Heart left ventricle (tissue), 16 donors: ENCODE measurements around the gene CD34. TPM values are rescaled to one million over a fixed set of nuclear protein-coding genes. Genes with fewer than 3 reads are reported as not detected.
A peak's percentile ranks its signal among the peaks of the same experiment; 100 is the strongest.

Source experiments
- ATAC-seq, 4 donors: fragments of 200-7000 bp; cut with Tn5 transposase; one replicate each; pipeline ENCODE4 v1.9.1; 2020 to 2022; ENCODE audit warnings: moderate library complexity in 4 of 4, mild to moderate bottlenecking in 3 of 4, moderate number of reproducible peaks in 1 of 4
- DNase-seq, 5 donors: peaks; one replicate each; pipeline ENCODE4 v3.0.0-alpha.2; 2020
- H3K27ac ChIP-seq, 12 donors: fragments of 200-600 bp; sonication (generic) in 4 of 12; one replicate each; pipeline versions ENCODE4 v1.5.0 to v1.8.0; 2016 to 2022; ENCODE audit warnings: mild to moderate bottlenecking in 2 of 12
- H3K27me3 ChIP-seq, 9 donors: fragments of 200-600 bp; sonication (generic) in 2 of 9; one replicate each; pipeline versions ENCODE4 v1.5.1 to v1.8.0; 2016 to 2022; ENCODE audit warnings: mild to moderate bottlenecking in 3 of 9
- H3K36me3 ChIP-seq, 9 donors: fragments of 200-600 bp; sonication (generic) in 2 of 9; one replicate each; pipeline versions ENCODE4 v1.5.0 to v1.8.0; 2018 to 2022; ENCODE audit warnings: mild to moderate bottlenecking in 2 of 9
- H3K4me1 ChIP-seq, 12 donors: fragments of 200-600 bp; sonication (generic) in 4 of 12; one replicate each; pipeline versions ENCODE4 v1.5.0 to v1.8.0; 2016 to 2022; ENCODE audit warnings: mild to moderate bottlenecking in 3 of 12
- H3K4me3 ChIP-seq, 12 donors: fragments of 200-600 bp; sonication (generic) in 4 of 12; one replicate each; pipeline versions ENCODE4 v1.5.0 to v1.8.0; 2017 to 2022; ENCODE audit warnings: mild to moderate bottlenecking in 9 of 12, moderate library complexity in 4 of 12
- H3K9me3 ChIP-seq, 12 donors: fragments of 200-600 bp; sonication (generic) in 4 of 12; one replicate each; pipeline versions ENCODE4 v1.5.0 to v1.8.0; 2016 to 2022; ENCODE audit warnings: mild to moderate bottlenecking in 1 of 12
- CTCF ChIP-seq, 12 donors: fragments of 200-600 bp; sonication (generic) in 4 of 12; IDR thresholded peaks; one replicate each; pipeline versions ENCODE4 v1.5.0 to v1.8.0; 2018 to 2022; ENCODE audit warnings: antibody characterized with exemption in 12 of 12, mild to moderate bottlenecking in 5 of 12
- POLR2A ChIP-seq, 2 donors: fragments of 450-650 bp; IDR thresholded peaks; one replicate each; pipeline ENCODE4 v1.6.1; 2017; ENCODE audit warnings: antibody characterized with exemption in 2 of 2, mild to moderate bottlenecking in 2 of 2, moderate library complexity in 2 of 2
- WGBS, 4 donors: extraction: QIAGEN DNeasy Blood & Tissue Kit in 2 of 4; methylation state at CpG; one replicate each; pipeline versions ENCODE4 v1.1.5 to v1.1.7; 2013 to 2018; 5-methylcytosine and 5-hydroxymethylcytosine counted together
- intact Hi-C, 10 donors: fragments of 100-400 bp; cut with DNase I; formaldehyde crosslinking; loops; one replicate each; pipeline versions ENCODE4 v1.11.1 to v1.14.2; 2022
- polyA plus RNA-seq, 2 donors: library from polyadenylated mRNA; stranded (reverse); fragments of 200-250 nt; gene quantifications; one replicate each; pipeline ENCODE4 v1.2.3, GENCODE V29; 2013
- total RNA-seq, 9 donors: library from RNA; depleted of rRNA in 2 of 9; stranded (reverse); fragments of >200 nt in 2 of 9; fragmentation: NEBNext Ultra II Directional in 3 of 9; extraction: Animal tissue kit (Norgen Biotek cat#: 25700) in 3 of 9; gene quantifications; one replicate each; pipeline versions ENCODE4 v1.1.0 to v1.2.4, GENCODE V29; 2016 to 2023
- donor health status: ischemic (EF 13 %, LVEDD 7.1; RV severe dilation, severe dysfunction).
- donor health status: healthy with polysubstance abuse.
- donor health status: DM: no; HTN: yes; CAD: no.
- donor health status: DM: no; HTN: no; CAD: no.
- donor health status: ischemic (EF 25% LVEDD 6.9; RV normal size, moderate dysfunction).
- donor health status: ischemic (EF 25% LVEDD 5.7; RV mildly dilated, moderate dysfunction).
- donor health status: healthy.
- donor health status: DM: yes; HTN: yes; CAD: no.
- donor health status: ischemic (EF 35%, LVEDD 5.7; RV mildly dilated, moderate dysfunction).
- donor health status: nonischemic (EF 11% LVEDD 7.7; RV severe dilation, severe dysfunction).
- donor health status: DM: yes; HTN: yes; CAD: no.
- donor health status: PGD.
- donor health status: ischemic (EF 29% LVEDD 5.4; RV normal size, mild dysfunction).
- donor health status: nonischemic (EF 23%, LVEDD 6.1; RV moderate dilation, normal function).

Gene CD34
- total and polyA plus RNA-seq, 11 donors = 37.4 to 103 (median 63.0) TPM

GRCh38 chr1:207875532-207875931, 35.4 kb downstream of the CD34 start:
- Histone ChIP-seq H3K36me3 (peaks cover 0 to 11% (median 3%) of the 10 kb centered on the region in 9 donors), H3K4me3 (no peak overlapping the region), H3K4me1 (peaks cover 0 to 35% (median 12%) of the 10 kb centered on the region in 12 donors), H3K9me3 (no peaks in the 10 kb centered on the region), H3K27ac (peak overlapping the region in 1 of 12 donors; percentile 6), H3K27me3 (no peaks in the 10 kb centered on the region)
- intact Hi-C loops = no loop called here
- no peak for TF ChIP-seq CTCF (IDR thresholded peaks at IDR 0.05)
- no peak for TF ChIP-seq POLR2A (IDR thresholded peaks at IDR 0.05)
- 58 to 68% (median 63%) methylated on average over 4 of the region's 4 CpGs for WGBS, 4 donors
- no peak for ATAC-seq
- peak in 1 of 5 donors; percentile 14 for DNase-seq

- Histone ChIP-seq H3K4me3 (no peak overlapping the region), H3K9me3 (no peaks in the 10 kb centered on the region), H3K27ac (peak overlapping the region in 6 of 12 donors; percentile 12 to 58 (median 24)), H3K4me1 (peaks cover 0 to 48% (median 18%) of the 10 kb centered on the region in 12 donors), H3K27me3 (no peaks in the 10 kb centered on the region), H3K36me3 (no peaks in the 10 kb centered on the region)
- DNase-seq (peak in 1 of 5 donors; percentile 15), ATAC-seq (peak in 1 of 4 donors; percentile 31)
- intact Hi-C loops = no loop called here
- TF ChIP-seq POLR2A (IDR thresholded peaks at IDR 0.05) (no peak), CTCF (IDR thresholded peaks at IDR 0.05) (no peak)
- WGBS, 4 donors = 32 to 45% (median 39%) methylated on average over 8 of the region's 8 CpGs
Measured at GRCh38 chr1:207873055-207873890, 37.7 kb downstream of the CD34 start.

DNA sequence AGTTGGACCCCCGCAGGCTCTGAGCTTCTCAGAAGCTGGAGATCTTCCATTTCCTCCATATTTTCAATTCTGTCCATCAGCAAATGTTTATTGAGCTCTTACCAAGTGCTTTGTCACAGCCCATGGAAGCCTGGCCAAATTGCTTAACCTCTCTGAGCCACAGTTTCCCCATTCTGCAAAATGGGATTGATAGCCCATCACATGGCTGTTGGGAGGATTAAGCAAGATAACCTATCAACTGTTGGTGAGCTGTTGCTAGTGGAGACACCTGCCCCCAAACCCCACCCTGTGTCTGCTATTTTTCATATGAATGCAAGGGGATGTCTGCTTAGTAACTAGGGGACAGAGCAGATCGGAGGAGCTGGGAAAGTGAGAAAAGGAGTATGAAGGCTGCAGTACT, 38.3 kb downstream of the CD34 start:
- intact Hi-C loops = no loop called here
- 92 to 100% (median 95%) methylated on average over 2 of the region's 2 CpGs for WGBS, 4 donors
- Histone ChIP-seq H3K27ac (peak overlapping the region in 1 of 12 donors; percentile 58), H3K27me3 (no peaks in the 10 kb centered on the region), H3K36me3 (no peaks in the 10 kb centered on the region), H3K9me3 (no peaks in the 10 kb centered on the region), H3K4me1 (peaks cover 1 to 53% (median 22%) of the 10 kb centered on the region in 12 donors), H3K4me3 (no peak overlapping the region)
- no peak for ATAC-seq
- no peak for TF ChIP-seq CTCF (IDR thresholded peaks at IDR 0.05)
- no peak for TF ChIP-seq POLR2A (IDR thresholded peaks at IDR 0.05)
- no peak for DNase-seq

GRCh38 chr1:207871117-207871649, 39.7 kb downstream of the CD34 start:
- Histone ChIP-seq H3K4me3 (no peak overlapping the region), H3K27me3 (no peaks in the 10 kb centered on the region), H3K27ac (no peak overlapping the region), H3K36me3 (peaks cover 0 to 5% (median 0%) of the 10 kb centered on the region in 9 donors), H3K9me3 (no peaks in the 10 kb centered on the region), H3K4me1 (peaks cover 8 to 66% (median 35%) of the 10 kb centered on the region in 12 donors)
- TF ChIP-seq POLR2A (IDR thresholded peaks at IDR 0.05) (no peak), CTCF (IDR thresholded peaks at IDR 0.05) (no peak)
- WGBS, 4 donors = 90 to 93% (median 92%) methylated on average over 6 of the region's 6 CpGs
- intact Hi-C loops = no loop called here
- no peak for ATAC-seq
- no peak for DNase-seq
